LNCAP (cell line): ENCODE data around the gene CTXN1.

ENCODE experiments used
- CTCF ChIP-seq: fragments of 450-650 bp; IDR thresholded peaks from 2 replicates; pipeline ENCODE4 v1.5.1; 2017; ENCODE audit warnings: mild to moderate bottlenecking

The CTXN1 gene

GRCh38 chr19:7920519-7921301 lies 5.2 kb downstream of the CTXN1 start:
- TF ChIP-seq CTCF: no peak

- TF ChIP-seq CTCF: no peak
Observed at GRCh38 chr19:7919610-7920518, 6.1 kb downstream of the CTXN1 start, which contains the start of gene SNAPC2. SNAPC2 (plus strand) TSS chr19:7920338; CDS start chr19:7920367, 29 bp downstream.

GRCh38 chr19:7918615-7919421 lies 7.1 kb downstream of the CTXN1 start:
- no peak for TF ChIP-seq CTCF

GRCh38 chr19:7917267-7918061 lies 8.5 kb downstream of the CTXN1 start:
- no peak for TF ChIP-seq CTCF

- TF ChIP-seq CTCF: no peak
Observed at GRCh38 chr19:7916955-7917266, 9.0 kb downstream of the CTXN1 start.

- TF ChIP-seq CTCF: no peak
Observed at GRCh38 chr19:7916103-7916954, 9.6 kb downstream of the CTXN1 start.
